ENCODE results near the gene ADAMTS7. TPM values are rescaled to one million over a fixed set of nuclear protein-coding genes. Genes with fewer than 3 reads are reported as not detected.

Gene ADAMTS7
- total and polyA plus RNA-seq, 2 donors (not counting 1 experiment from before 2014, with no cell fraction given) = 0.10 to 16.6 TPM

GRCh38 chr15:78853500-78853899 is 42.2 kb upstream of the ADAMTS7 start:
- no peak overlapping the region for H3K27ac Mint-ChIP-seq
- ATAC-seq (ENCODE audit: low read depth) = no peak
- no peaks in the 10 kb centered on the region for H4K20me1 ChIP-seq (ENCODE audit: control insufficient read depth, insufficient read depth, low read length, poor library complexity, severe bottlenecking)
- H3K4me1 ChIP-seq (ENCODE audit: control insufficient read depth in 2 of 2, insufficient read depth in 2 of 2, low read length in 2 of 2) = no peaks in the 10 kb centered on the region
- H3K27ac ChIP-seq (ENCODE audit: low read length in 2 of 2) = no peak overlapping the region
- no peaks in the 10 kb centered on the region for H3K27me3 ChIP-seq (replicated peaks in 1 of 4; ENCODE audit: control extremely low read depth in 1 of 4, control insufficient read depth in 3 of 4, insufficient read depth in 4 of 4, low read length in 3 of 4)
- H3K27me3 Mint-ChIP-seq = peaks cover 7% of the 10 kb centered on the region
- DNase-seq = no peak
- H2AFZ ChIP-seq (ENCODE audit: insufficient read depth, low read depth, low read length, poor library complexity, severe bottlenecking) = no peak overlapping the region
- ChIA-PET CTCF (no interaction called here), POLR2A (no interaction called here)
- no peaks in the 10 kb centered on the region for H3K9me3 Mint-ChIP-seq (ENCODE audit: insufficient read depth)
- H3K4me3 ChIP-seq (ENCODE audit: control extremely low read depth in 1 of 5, extremely low read depth in 1 of 5, insufficient read depth in 1 of 5, low read depth in 2 of 5, low read length in 4 of 5) = no peak overlapping the region
- H3K9ac ChIP-seq (ENCODE audit: low read length) = no peak overlapping the region
- H3K4me2 ChIP-seq (replicated peaks; ENCODE audit: low read depth, low read length, poor library complexity, severe bottlenecking) = no peak overlapping the region
- 98% methylated on average over 6 of the region's 6 CpGs for WGBS (ENCODE audit: insufficient coverage)
- TF ChIP-seq EZH2 (IDR thresholded peaks at IDR 0.05; ENCODE audit: borderline replicate concordance, insufficient read depth, low read depth, low read length, poor library complexity, severe bottlenecking) = no peak
- no peak for TF ChIP-seq CTCF (IDR thresholded peaks at IDR 0.05)
- no peaks in the 10 kb centered on the region for H3K36me3 ChIP-seq (replicated peaks in 1 of 2; ENCODE audit: control extremely low read depth in 1 of 2, control insufficient read depth in 1 of 2, extremely low read depth in 1 of 2, insufficient read depth in 2 of 2, low read length in 1 of 2)
- no peak overlapping the region for H3K4me3 Mint-ChIP-seq
- no peaks in the 10 kb centered on the region for H3K79me2 ChIP-seq (ENCODE audit: control insufficient read depth, insufficient read depth, low read length)
- no peaks in the 10 kb centered on the region for H3K9me3 ChIP-seq (ENCODE audit: control extremely low read depth in 1 of 3, control insufficient read depth in 2 of 3, insufficient read depth in 1 of 3, low read length in 2 of 3)
- no peaks in the 10 kb centered on the region for H3K4me1 Mint-ChIP-seq
- intact Hi-C loops (cut with micrococcal nuclease) = no loop called here

GRCh38 chr15:78850941-78851755 is 39.9 kb upstream of the ADAMTS7 start:
- no peaks in the 10 kb centered on the region for H3K36me3 ChIP-seq (replicated peaks in 1 of 2; ENCODE audit: control extremely low read depth in 1 of 2, control insufficient read depth in 1 of 2, extremely low read depth in 1 of 2, insufficient read depth in 2 of 2, low read length in 1 of 2)
- no peak overlapping the region for H3K9ac ChIP-seq (ENCODE audit: low read length)
- H3K4me3 ChIP-seq (ENCODE audit: control extremely low read depth in 1 of 5, extremely low read depth in 1 of 5, insufficient read depth in 1 of 5, low read depth in 2 of 5, low read length in 4 of 5) = no peak overlapping the region
- Mint-ChIP-seq H3K9me3 (ENCODE audit: insufficient read depth) (no peaks in the 10 kb centered on the region), H3K4me1 (no peaks in the 10 kb centered on the region), H3K4me3 (no peak overlapping the region), H3K27me3 (peaks cover 7% of the 10 kb centered on the region), H3K27ac (no peak overlapping the region)
- H4K20me1 ChIP-seq (ENCODE audit: control insufficient read depth, insufficient read depth, low read length, poor library complexity, severe bottlenecking) = no peaks in the 10 kb centered on the region
- H3K4me1 ChIP-seq (ENCODE audit: control insufficient read depth in 2 of 2, insufficient read depth in 2 of 2, low read length in 2 of 2) = no peaks in the 10 kb centered on the region
- no peak for ATAC-seq (ENCODE audit: low read depth)
- no peak for DNase-seq
- no peak overlapping the region for H3K27ac ChIP-seq (ENCODE audit: low read length in 2 of 2)
- CTCF ChIA-PET = interaction anchor here (1.0 kb wide), 1 partner anchor 9 kb away, joined by 3 read pairs; no protein-coding TSS in a partner anchor
- H3K27me3 ChIP-seq (replicated peaks in 1 of 4; ENCODE audit: control extremely low read depth in 1 of 4, control insufficient read depth in 3 of 4, insufficient read depth in 4 of 4, low read length in 3 of 4) = no peaks in the 10 kb centered on the region
- H2AFZ ChIP-seq (ENCODE audit: insufficient read depth, low read depth, low read length, poor library complexity, severe bottlenecking) = no peak overlapping the region
- H3K79me2 ChIP-seq (ENCODE audit: control insufficient read depth, insufficient read depth, low read length) = no peaks in the 10 kb centered on the region
- POLR2A ChIA-PET = no interaction called here
- WGBS (ENCODE audit: insufficient coverage) = 88% methylated on average over 6 of the region's 6 CpGs
- no peak for TF ChIP-seq CTCF (IDR thresholded peaks at IDR 0.05)
- no peak for TF ChIP-seq EZH2 (IDR thresholded peaks at IDR 0.05; ENCODE audit: borderline replicate concordance, insufficient read depth, low read depth, low read length, poor library complexity, severe bottlenecking)
- H3K4me2 ChIP-seq (replicated peaks; ENCODE audit: low read depth, low read length, poor library complexity, severe bottlenecking) = no peak overlapping the region
- intact Hi-C loops (cut with micrococcal nuclease) = no loop called here
- H3K9me3 ChIP-seq (ENCODE audit: control extremely low read depth in 1 of 3, control insufficient read depth in 2 of 3, insufficient read depth in 1 of 3, low read length in 2 of 3) = no peaks in the 10 kb centered on the region

Data from B cell (primary cell).